GM12878 (cell line): ENCODE measurements around the gene BIN1. TPM values are rescaled to one million over a fixed set of nuclear protein-coding genes. Genes with fewer than 3 reads are reported as not detected.

Experiments
- ATAC-seq: fragments of 200-7000 bp; cut with Tn5 transposase; 3 replicates; pipeline ENCODE4 v1.9.1; 2020; ENCODE audit warnings: mild to moderate bottlenecking, moderate library complexity
- BruUV-seq: library from RNA; stranded (reverse); fragments of 400-500 nt; replicated peaks from 2 replicates; lab custom pipeline; 2021; lab: Mats Ljungman, UMichigan
- CTCF ChIA-PET: fragments of 300-600 bp; sonication (Branson Sonifier 250); formaldehyde crosslinking; extraction: SDS; loops from one replicate; lab custom pipeline; 2021; ENCODE audit warnings: inconsistent platforms; lab: Yijun Ruan, JAX
- POLR2A ChIA-PET: fragments of 350-600 bp; formaldehyde crosslinking; extraction: SDS; loops from one replicate; lab custom pipeline; 2021; ENCODE audit warnings: inconsistent platforms; lab: Charles Lee
- RAD21 ChIA-PET: fragments of 300-600 bp; sonication (Branson Sonifier 250); formaldehyde crosslinking; loops from one replicate; lab custom pipeline; 2023; ENCODE audit warnings: antibody characterized with exemption; ENCODE audit not compliant: unreplicated experiment; lab: Charles Lee
- SMC1A ChIA-PET: fragments of 300-600 bp; sonication (Branson Sonifier 250); formaldehyde crosslinking; loops from one replicate; lab custom pipeline; 2023; ENCODE audit not compliant: unreplicated experiment, uncharacterized antibody; lab: Charles Lee
- DNase-seq: peaks from one replicate; pipeline ENCODE4 v3.0.0-alpha.2; 2011; ENCODE audit warnings: low read depth, low spot score
- FAIRE-seq: peaks from 3 replicates; lab custom pipeline; 2011; peaks lifted over from hg19 to GRCh38; lab: Jason Lieb, UNC
- H2AFZ ChIP-seq: 2 replicates; pipeline ENCODE4 v1.6.0; 2011; ENCODE audit warnings: low read depth, low read length, control low read depth; ENCODE audit not compliant: control insufficient read depth
- H3K27ac ChIP-seq: 2 replicates; pipeline ENCODE4 v1.5.1; 2011; ENCODE audit warnings: control low read depth; ENCODE audit not compliant: control insufficient read depth, insufficient read depth
- H3K27me3 ChIP-seq, 2 experiments: replicated peaks in 1 of 2; 2 replicates each; pipeline versions ENCODE4 v1.6.0 to v1.6.1; 2011; ENCODE audit warnings: low read length in 1 of 2; ENCODE audit not compliant: control insufficient read depth in 2 of 2, insufficient read depth in 2 of 2
- H3K36me3 ChIP-seq, 2 experiments: 2 replicates each; pipeline ENCODE4 v1.5.1; 2011; ENCODE audit warnings: low read length in 1 of 2; ENCODE audit not compliant: control insufficient read depth in 2 of 2, insufficient read depth in 2 of 2
- H3K4me1 ChIP-seq: 2 replicates; pipeline ENCODE4 v1.6.1; 2011; ENCODE audit warnings: mild to moderate bottlenecking, low read length, moderate library complexity, mixed read lengths; ENCODE audit not compliant: control insufficient read depth, insufficient read depth
- H3K4me2 ChIP-seq: 2 replicates; pipeline ENCODE4 v1.6.0; 2011; ENCODE audit warnings: control low read depth; ENCODE audit not compliant: control insufficient read depth, insufficient read depth
- H3K4me3 ChIP-seq: fragments of 200-600 bp; sonication (generic); 2 replicates; pipeline ENCODE4 v1.5.1; 2016
- H3K79me2 ChIP-seq: 2 replicates; pipeline ENCODE4 v1.6.0; 2011; ENCODE audit warnings: low read length; ENCODE audit not compliant: control insufficient read depth, insufficient read depth
- H3K9ac ChIP-seq: 2 replicates; pipeline ENCODE4 v1.8.0; 2011; ENCODE audit warnings: low read length, control low read depth, mixed read lengths; ENCODE audit not compliant: control insufficient read depth, insufficient read depth
- H3K9me3 ChIP-seq: replicated peaks from 3 replicates; pipeline ENCODE4 v1.5.1; 2011; ENCODE audit warnings: mild to moderate bottlenecking, low read length; ENCODE audit not compliant: control insufficient read depth, insufficient read depth
- H4K20me1 ChIP-seq: 2 replicates; pipeline ENCODE4 v1.6.0; 2011; ENCODE audit not compliant: control insufficient read depth, insufficient read depth
- BACH1 ChIP-seq: fragments of 450-650 bp; IDR thresholded peaks from 2 replicates; pipeline ENCODE4 v1.6.1; 2017; ENCODE audit warnings: mild to moderate bottlenecking, borderline replicate concordance
- CEBPZ ChIP-seq: fragments of 150-350 bp; IDR thresholded peaks from 2 replicates; pipeline ENCODE4 v1.6.1; 2016; ENCODE audit warnings: low read depth, low read length
- ELK1 ChIP-seq: IDR thresholded peaks from 2 replicates; pipeline ENCODE4 v1.6.1; 2012; ENCODE audit warnings: low read depth, low read length, improper control_type of control experiment
- ESRRA ChIP-seq: IDR thresholded peaks from 2 replicates; pipeline ENCODE4 v1.6.1; 2012; ENCODE audit warnings: mild to moderate bottlenecking, low read length, improper control_type of control experiment
- KDM1A ChIP-seq: fragments of 200-600 bp; sonication (generic); IDR thresholded peaks from 2 replicates; pipeline ENCODE4 v1.6.1; 2016; ENCODE audit warnings: borderline replicate concordance
- NFIC ChIP-seq: IDR thresholded peaks from 2 replicates; pipeline ENCODE4 v1.6.1; 2012; ENCODE audit warnings: low read depth, mild to moderate bottlenecking, inconsistent platforms, low read length, moderate library complexity
- PBX3 ChIP-seq: IDR thresholded peaks from 2 replicates; pipeline ENCODE4 v1.6.1; 2011; ENCODE audit warnings: mild to moderate bottlenecking, low read depth, low read length, moderate library complexity; ENCODE audit not compliant: insufficient replicate concordance
- REST ChIP-seq: IDR thresholded peaks from 2 replicates; pipeline ENCODE4 v1.6.1; 2012; ENCODE audit warnings: mild to moderate bottlenecking, low read depth, low read length
- STAT3 ChIP-seq: IDR thresholded peaks from 2 replicates; pipeline ENCODE4 v1.6.1; 2011; ENCODE audit warnings: low read depth, low read length, improper control_type of control experiment
- TCF12 ChIP-seq: IDR thresholded peaks from 2 replicates; pipeline ENCODE4 v1.6.1; 2011; ENCODE audit warnings: low read depth, mild to moderate bottlenecking, low read length
- ZBED1 ChIP-seq: IDR thresholded peaks from 2 replicates; pipeline ENCODE4 v1.6.1; 2016; ENCODE audit warnings: borderline replicate concordance
- WGBS: methylation state at CpG from one replicate; pipeline ENCODE4 v1.1.6; 2016; ENCODE audit warnings: low lambda C conversion rate; ENCODE audit not compliant: insufficient replicate concordance, insufficient coverage; ENCODE audit errors: missing lambda C conversion rate; 5-methylcytosine and 5-hydroxymethylcytosine counted together
- in situ Hi-C: fragments of 300-500 bp; cut with MboI; formaldehyde crosslinking; loops from 9 replicates; pipeline ENCODE4 v1.14.3; 2018; ENCODE audit warnings: mixed read lengths
- intact Hi-C: fragments of 100-400 bp; cut with micrococcal nuclease; formaldehyde crosslinking; loops from one replicate; pipeline ENCODE4 v1.14.2; 2022; ENCODE audit not compliant: unreplicated experiment
- polyA plus RNA-seq, 11 experiments: library from polyadenylated mRNA; depleted of rRNA in 4 of 11; unstranded in 6 of 11; stranded (reverse) in 5 of 11; fragments of >200 nt; fragmentation: Nextera tagmentation in 4 of 11; fragmentation: Illumina TruSeq in 1 of 11; extraction: Ambion mirVana in 4 of 11; extraction: Trizol in 1 of 11; gene quantifications; 1 replicate in 1 of 11; 2 replicates in 10 of 11; pipeline versions ENCODE4 v1.2.1 to v1.2.3, GENCODE V29; 2011 to 2016; ENCODE audit warnings: inconsistent platforms in 2 of 11, missing spikeins in 2 of 11, low read depth in 1 of 11
- total RNA-seq, 4 experiments: library from RNA; depleted of rRNA in 3 of 4; stranded (reverse); fragments of >200 nt in 3 of 4; fragmentation: Illumina TruSeq in 1 of 4; extraction: Trizol in 1 of 4; gene quantifications; 2 replicates each; pipeline versions ENCODE4 v1.2.1 to v1.2.3, GENCODE V29; 2013 to 2021

The BIN1 gene
- total and polyA plus RNA-seq, 10 of the 15 experiments (the other 5 are each of a cell fraction or from before 2014, with no cell fraction given): 0.32 to 21.3 (median 11.2) TPM

- TF ChIP-seq REST: no peak
Measured at GRCh38 chr2:127012868-127013267, 94.1 kb downstream of the BIN1 start (continued).

GRCh38 chr2:127012215-127012614 is 94.7 kb downstream of the BIN1 start:
- BruUV-seq: no TSS peak
- intact Hi-C loops: no loop called here
- no peak for TF ChIP-seq NFIC
- no peak for TF ChIP-seq ZBED1
- no peak for TF ChIP-seq PBX3
- TF ChIP-seq KDM1A: no peak
- no peak for TF ChIP-seq ESRRA
- TF ChIP-seq CEBPZ: no peak
- TF ChIP-seq ELK1: no peak
- TF ChIP-seq TCF12: no peak
- TF ChIP-seq STAT3: no peak
- TF ChIP-seq BACH1: no peak

More at GRCh38 chr2:127012215-127012614, 94.7 kb downstream of the BIN1 start:
- no peak overlapping the region for H3K27ac ChIP-seq
- DNase-seq (no peak), ATAC-seq (no peak), FAIRE-seq (no peak)
- no peak overlapping the region for H3K9ac ChIP-seq
- ChIA-PET SMC1A (interaction anchor here (0.7 to 1.5 kb wide), 3 partner anchors 33 to 174 kb away, joined by 3 read pairs; no protein-coding TSS in a partner anchor), RAD21 (no interaction called here), POLR2A (no interaction called here), CTCF (no interaction called here)
- H3K4me1 ChIP-seq: no peaks in the 10 kb centered on the region
- 74% methylated on average over 2 of the region's 2 CpGs for WGBS
- no peak overlapping the region for H3K4me3 ChIP-seq
- H3K9me3 ChIP-seq: no peaks in the 10 kb centered on the region
- H3K4me2 ChIP-seq: no peak overlapping the region
- in situ Hi-C loops: no loop called here
- no peak overlapping the region for H2AFZ ChIP-seq
- H3K79me2 ChIP-seq: no peaks in the 10 kb centered on the region
- no peaks in the 10 kb centered on the region for H4K20me1 ChIP-seq
- no peaks in the 10 kb centered on the region for H3K36me3 ChIP-seq
- H3K27me3 ChIP-seq: no peaks in the 10 kb centered on the region; a peak in 3 of 4 replicates
